Prostate gland (tissue), 2 donors: Measurements from ENCODE around the gene WWP2.
"Not testable (repeated sequence)": the region's sequence is repeated elsewhere in the genome, so short reads cannot be mapped to it uniquely, and the experiment has no call there.

Experiments
- POLR2A ChIP-seq: fragments of 450-650 bp; IDR thresholded peaks from one replicate; pipeline ENCODE4 v1.6.1; 2016; ENCODE audit warnings: antibody characterized with exemption, mild to moderate bottlenecking
- POLR2AphosphoS5 ChIP-seq: sonication (generic); formaldehyde crosslinking; IDR thresholded peaks from one replicate; pipeline ENCODE4 v1.6.1; 2017; ENCODE audit warnings: antibody characterized with exemption
- TF ChIP-seq, protein P1 (sequence below), 4 experiments: fragments of 200-600 bp in 2 of 4; fragments of 450-650 bp in 2 of 4; sonication (generic) in 2 of 4; IDR thresholded peaks; 1 replicate in 3 of 4; 2 replicates in 1 of 4; pipeline ENCODE4 v1.5.1; 2016 to 2019; ENCODE audit warnings: antibody characterized with exemption in 4 of 4, mild to moderate bottlenecking in 2 of 4, moderate library complexity in 2 of 4

DNA sequence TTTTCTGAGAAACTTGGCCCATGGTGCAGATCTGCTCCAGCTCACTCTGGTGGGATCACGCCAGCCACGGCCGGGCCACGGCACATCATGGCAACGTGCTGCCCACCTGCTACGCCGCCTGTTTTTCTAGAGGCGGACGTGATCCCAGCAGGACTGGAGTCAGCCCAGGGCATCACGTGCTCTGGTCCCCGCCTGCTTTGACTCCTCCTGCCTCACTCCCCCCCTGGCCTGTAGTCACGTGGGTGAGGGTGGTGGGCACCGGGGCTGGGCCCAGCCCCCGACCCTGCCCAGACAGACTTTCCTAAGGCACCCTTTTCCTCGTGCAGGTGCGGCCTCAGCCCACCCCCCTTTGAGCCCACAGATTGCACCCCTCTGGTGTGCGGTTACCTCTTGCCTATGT lies 188.3 kb downstream of the WWP2 start:
- TF ChIP-seq, protein P1, sequence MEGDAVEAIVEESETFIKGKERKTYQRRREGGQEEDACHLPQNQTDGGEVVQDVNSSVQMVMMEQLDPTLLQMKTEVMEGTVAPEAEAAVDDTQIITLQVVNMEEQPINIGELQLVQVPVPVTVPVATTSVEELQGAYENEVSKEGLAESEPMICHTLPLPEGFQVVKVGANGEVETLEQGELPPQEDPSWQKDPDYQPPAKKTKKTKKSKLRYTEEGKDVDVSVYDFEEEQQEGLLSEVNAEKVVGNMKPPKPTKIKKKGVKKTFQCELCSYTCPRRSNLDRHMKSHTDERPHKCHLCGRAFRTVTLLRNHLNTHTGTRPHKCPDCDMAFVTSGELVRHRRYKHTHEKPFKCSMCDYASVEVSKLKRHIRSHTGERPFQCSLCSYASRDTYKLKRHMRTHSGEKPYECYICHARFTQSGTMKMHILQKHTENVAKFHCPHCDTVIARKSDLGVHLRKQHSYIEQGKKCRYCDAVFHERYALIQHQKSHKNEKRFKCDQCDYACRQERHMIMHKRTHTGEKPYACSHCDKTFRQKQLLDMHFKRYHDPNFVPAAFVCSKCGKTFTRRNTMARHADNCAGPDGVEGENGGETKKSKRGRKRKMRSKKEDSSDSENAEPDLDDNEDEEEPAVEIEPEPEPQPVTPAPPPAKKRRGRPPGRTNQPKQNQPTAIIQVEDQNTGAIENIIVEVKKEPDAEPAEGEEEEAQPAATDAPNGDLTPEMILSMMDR (IDR thresholded peaks at IDR 0.05), result not testable (repeated sequence)
- not testable (repeated sequence) for TF ChIP-seq POLR2A, POLR2AphosphoS5
